ENCODE data around the gene CENPP.

Gene CENPP

GRCh38 chr9:92467511-92467910 is 141.8 kb downstream of the CENPP start:
- Histone ChIP-seq H3K4me3 (ENCODE audit: low read length) (no peak overlapping the region), H3K27me3 (ENCODE audit: control insufficient read depth, insufficient read depth, low read length) (no peaks in the 10 kb centered on the region)

GRCh38 chr9:92468206-92468605 is 142.5 kb downstream of the CENPP start:
- no peak overlapping the region for H3K4me2 ChIP-seq (ENCODE audit: low read length)
- no peaks in the 10 kb centered on the region for H3K9me3 ChIP-seq (replicated peaks; ENCODE audit: low read length)
- no peaks in the 10 kb centered on the region for H3K36me3 ChIP-seq (ENCODE audit: insufficient read depth, low read length)
- peaks cover 16% of the 10 kb centered on the region for H3K4me1 ChIP-seq (ENCODE audit: control insufficient read depth, insufficient read depth, low read length)
- H3K4me3 ChIP-seq (ENCODE audit: low read length): no peak overlapping the region
- no peaks in the 10 kb centered on the region for H3K27me3 ChIP-seq (ENCODE audit: control insufficient read depth, insufficient read depth, low read length)
- no peak overlapping the region for H3K9ac ChIP-seq (ENCODE audit: low read depth, low read length)

More at GRCh38 chr9:92467511-92467910, 141.8 kb downstream of the CENPP start:
- Histone ChIP-seq H3K9me3 (replicated peaks; ENCODE audit: low read length) (no peaks in the 10 kb centered on the region), H3K36me3 (ENCODE audit: insufficient read depth, low read length) (no peaks in the 10 kb centered on the region), H3K4me1 (ENCODE audit: control insufficient read depth, insufficient read depth, low read length) (peaks cover 16% of the 10 kb centered on the region), H3K9ac (ENCODE audit: low read depth, low read length) (no peak overlapping the region), H3K4me2 (ENCODE audit: low read length) (no peak overlapping the region)

- Histone ChIP-seq H3K36me3 (ENCODE audit: insufficient read depth, low read length) (no peaks in the 10 kb centered on the region), H3K4me3 (ENCODE audit: low read length) (no peak overlapping the region), H3K9me3 (replicated peaks; ENCODE audit: low read length) (no peaks in the 10 kb centered on the region), H3K4me2 (ENCODE audit: low read length) (no peak overlapping the region), H3K27me3 (ENCODE audit: control insufficient read depth, insufficient read depth, low read length) (no peaks in the 10 kb centered on the region), H3K9ac (ENCODE audit: low read depth, low read length) (no peak overlapping the region), H3K4me1 (ENCODE audit: control insufficient read depth, insufficient read depth, low read length) (no peaks in the 10 kb centered on the region)
Observed at GRCh38 chr9:92474587-92474986, 148.8 kb downstream of the CENPP start.

GRCh38 chr9:92476962-92477361 is 151.2 kb downstream of the CENPP start:
- H3K4me3 ChIP-seq (ENCODE audit: low read length): no peak overlapping the region
- H3K9me3 ChIP-seq (replicated peaks; ENCODE audit: low read length): no peaks in the 10 kb centered on the region
- no peaks in the 10 kb centered on the region for H3K27me3 ChIP-seq (ENCODE audit: control insufficient read depth, insufficient read depth, low read length)
- H3K9ac ChIP-seq (ENCODE audit: low read depth, low read length): no peak overlapping the region
- H3K4me2 ChIP-seq (ENCODE audit: low read length): no peak overlapping the region
- H3K36me3 ChIP-seq (ENCODE audit: insufficient read depth, low read length): no peaks in the 10 kb centered on the region
- peaks cover 16% of the 10 kb centered on the region for H3K4me1 ChIP-seq (ENCODE audit: control insufficient read depth, insufficient read depth, low read length)

- Histone ChIP-seq H3K4me3 (ENCODE audit: low read length) (no peak overlapping the region), H3K4me2 (ENCODE audit: low read length) (no peak overlapping the region), H3K36me3 (ENCODE audit: insufficient read depth, low read length) (no peaks in the 10 kb centered on the region), H3K9me3 (replicated peaks; ENCODE audit: low read length) (no peaks in the 10 kb centered on the region), H3K4me1 (ENCODE audit: control insufficient read depth, insufficient read depth, low read length) (peaks cover 20% of the 10 kb centered on the region), H3K27me3 (ENCODE audit: control insufficient read depth, insufficient read depth, low read length) (no peaks in the 10 kb centered on the region), H3K9ac (ENCODE audit: low read depth, low read length) (no peak overlapping the region)
Observed at GRCh38 chr9:92478783-92479182, 153.0 kb downstream of the CENPP start.

GRCh38 chr9:92479346-92479745 is 153.6 kb downstream of the CENPP start:
- Histone ChIP-seq H3K4me3 (ENCODE audit: low read length) (no peak overlapping the region), H3K4me2 (ENCODE audit: low read length) (no peak overlapping the region), H3K9me3 (replicated peaks; ENCODE audit: low read length) (no peaks in the 10 kb centered on the region), H3K9ac (ENCODE audit: low read depth, low read length) (no peak overlapping the region), H3K36me3 (ENCODE audit: insufficient read depth, low read length) (no peaks in the 10 kb centered on the region), H3K27me3 (ENCODE audit: control insufficient read depth, insufficient read depth, low read length) (no peaks in the 10 kb centered on the region), H3K4me1 (ENCODE audit: control insufficient read depth, insufficient read depth, low read length) (peaks cover 26% of the 10 kb centered on the region)

- H3K4me3 ChIP-seq (ENCODE audit: low read length): no peak overlapping the region
- H3K9me3 ChIP-seq (replicated peaks; ENCODE audit: low read length): no peaks in the 10 kb centered on the region
- H3K36me3 ChIP-seq (ENCODE audit: insufficient read depth, low read length): no peaks in the 10 kb centered on the region
- H3K27me3 ChIP-seq (ENCODE audit: control insufficient read depth, insufficient read depth, low read length): no peaks in the 10 kb centered on the region
- H3K4me2 ChIP-seq (ENCODE audit: low read length): no peak overlapping the region
- no peak overlapping the region for H3K9ac ChIP-seq (ENCODE audit: low read depth, low read length)
- H3K4me1 ChIP-seq (ENCODE audit: control insufficient read depth, insufficient read depth, low read length): peaks cover 29% of the 10 kb centered on the region
Observed at GRCh38 chr9:92480291-92480771, 154.6 kb downstream of the CENPP start.

- no peak overlapping the region for H3K4me3 ChIP-seq (ENCODE audit: low read length)
- H3K27me3 ChIP-seq (ENCODE audit: control insufficient read depth, insufficient read depth, low read length): no peaks in the 10 kb centered on the region
- no peaks in the 10 kb centered on the region for H3K36me3 ChIP-seq (ENCODE audit: insufficient read depth, low read length)
- peaks cover 29% of the 10 kb centered on the region for H3K4me1 ChIP-seq (ENCODE audit: control insufficient read depth, insufficient read depth, low read length)
- no peak overlapping the region for H3K9ac ChIP-seq (ENCODE audit: low read depth, low read length)
- no peaks in the 10 kb centered on the region for H3K9me3 ChIP-seq (replicated peaks; ENCODE audit: low read length)
- H3K4me2 ChIP-seq (ENCODE audit: low read length): no peak overlapping the region
Observed at GRCh38 chr9:92480986-92481633, 155.4 kb downstream of the CENPP start.

GRCh38 chr9:92482329-92482728 is 156.6 kb downstream of the CENPP start, which contains the start of gene ASPN:
TSS of gene ASPN (minus strand) at chr9:92482506.
- Histone ChIP-seq H3K27me3 (ENCODE audit: control insufficient read depth, insufficient read depth, low read length) (no peaks in the 10 kb centered on the region), H3K4me1 (ENCODE audit: control insufficient read depth, insufficient read depth, low read length) (peaks cover 29% of the 10 kb centered on the region), H3K4me2 (ENCODE audit: low read length) (no peak within 1 kb of the TSS), H3K36me3 (ENCODE audit: insufficient read depth, low read length) (no peaks in the 10 kb centered on the region), H3K4me3 (ENCODE audit: low read length) (no peak within 1 kb of the TSS), H3K9ac (ENCODE audit: low read depth, low read length) (no peak within 1 kb of the TSS), H3K9me3 (replicated peaks; ENCODE audit: low read length) (no peaks in the 10 kb centered on the region)

- no peaks in the 10 kb centered on the region for H3K27me3 ChIP-seq (ENCODE audit: control insufficient read depth, insufficient read depth, low read length)
- no peak overlapping the region for H3K4me3 ChIP-seq (ENCODE audit: low read length)
- H3K36me3 ChIP-seq (ENCODE audit: insufficient read depth, low read length): no peaks in the 10 kb centered on the region
- no peak overlapping the region for H3K4me2 ChIP-seq (ENCODE audit: low read length)
- H3K9ac ChIP-seq (ENCODE audit: low read depth, low read length): no peak overlapping the region
- peaks cover 29% of the 10 kb centered on the region for H3K4me1 ChIP-seq (ENCODE audit: control insufficient read depth, insufficient read depth, low read length)
- no peaks in the 10 kb centered on the region for H3K9me3 ChIP-seq (replicated peaks; ENCODE audit: low read length)
Observed at GRCh38 chr9:92482805-92483204, 157.1 kb downstream of the CENPP start.

- Histone ChIP-seq H3K27me3 (ENCODE audit: control insufficient read depth, insufficient read depth, low read length) (no peaks in the 10 kb centered on the region), H3K36me3 (ENCODE audit: insufficient read depth, low read length) (no peaks in the 10 kb centered on the region), H3K4me1 (ENCODE audit: control insufficient read depth, insufficient read depth, low read length) (peaks cover 31% of the 10 kb centered on the region), H3K9me3 (replicated peaks; ENCODE audit: low read length) (no peaks in the 10 kb centered on the region), H3K9ac (ENCODE audit: low read depth, low read length) (no peak overlapping the region), H3K4me3 (ENCODE audit: low read length) (no peak overlapping the region), H3K4me2 (ENCODE audit: low read length) (peak overlapping the region; percentile 17)
Observed at GRCh38 chr9:92483627-92484545, 158.1 kb downstream of the CENPP start.
